OCI-LY1 (cell line): Measurements from ENCODE around the gene IQGAP2.

ENCODE experiments used
- EZH2 ChIP-seq: fragments of 200-600 bp; sonication (generic), shearing (Covaris generic); IDR thresholded peaks from 2 replicates; pipeline ENCODE4 v1.8.0; 2017; ENCODE audit warnings: borderline replicate concordance, mixed run types, mild to moderate bottlenecking, antibody characterized with exemption, low read length, moderate library complexity, mixed read lengths
- TF ChIP-seq, protein P1 (sequence below): fragments of 200-600 bp; sonication (generic), shearing (Covaris generic); IDR thresholded peaks from 2 replicates; pipeline ENCODE4 v1.5.1; 2017; ENCODE audit warnings: mild to moderate bottlenecking, antibody characterized with exemption, low read length, moderate library complexity, mixed read lengths

- TF ChIP-seq, protein P1, sequence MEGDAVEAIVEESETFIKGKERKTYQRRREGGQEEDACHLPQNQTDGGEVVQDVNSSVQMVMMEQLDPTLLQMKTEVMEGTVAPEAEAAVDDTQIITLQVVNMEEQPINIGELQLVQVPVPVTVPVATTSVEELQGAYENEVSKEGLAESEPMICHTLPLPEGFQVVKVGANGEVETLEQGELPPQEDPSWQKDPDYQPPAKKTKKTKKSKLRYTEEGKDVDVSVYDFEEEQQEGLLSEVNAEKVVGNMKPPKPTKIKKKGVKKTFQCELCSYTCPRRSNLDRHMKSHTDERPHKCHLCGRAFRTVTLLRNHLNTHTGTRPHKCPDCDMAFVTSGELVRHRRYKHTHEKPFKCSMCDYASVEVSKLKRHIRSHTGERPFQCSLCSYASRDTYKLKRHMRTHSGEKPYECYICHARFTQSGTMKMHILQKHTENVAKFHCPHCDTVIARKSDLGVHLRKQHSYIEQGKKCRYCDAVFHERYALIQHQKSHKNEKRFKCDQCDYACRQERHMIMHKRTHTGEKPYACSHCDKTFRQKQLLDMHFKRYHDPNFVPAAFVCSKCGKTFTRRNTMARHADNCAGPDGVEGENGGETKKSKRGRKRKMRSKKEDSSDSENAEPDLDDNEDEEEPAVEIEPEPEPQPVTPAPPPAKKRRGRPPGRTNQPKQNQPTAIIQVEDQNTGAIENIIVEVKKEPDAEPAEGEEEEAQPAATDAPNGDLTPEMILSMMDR: no peak
- no peak for TF ChIP-seq EZH2
Measured at GRCh38 chr5:76422742-76423141, 19.7 kb downstream of the IQGAP2 start.
